ENCODE results near the gene ST3GAL3. TPM values are rescaled to one million over a fixed set of nuclear protein-coding genes. Genes with fewer than 3 reads are reported as not detected.

Gene ST3GAL3
- total and polyA plus RNA-seq, 12 donors = 14.5 to 39.3 (median 31.7) TPM

DNA sequence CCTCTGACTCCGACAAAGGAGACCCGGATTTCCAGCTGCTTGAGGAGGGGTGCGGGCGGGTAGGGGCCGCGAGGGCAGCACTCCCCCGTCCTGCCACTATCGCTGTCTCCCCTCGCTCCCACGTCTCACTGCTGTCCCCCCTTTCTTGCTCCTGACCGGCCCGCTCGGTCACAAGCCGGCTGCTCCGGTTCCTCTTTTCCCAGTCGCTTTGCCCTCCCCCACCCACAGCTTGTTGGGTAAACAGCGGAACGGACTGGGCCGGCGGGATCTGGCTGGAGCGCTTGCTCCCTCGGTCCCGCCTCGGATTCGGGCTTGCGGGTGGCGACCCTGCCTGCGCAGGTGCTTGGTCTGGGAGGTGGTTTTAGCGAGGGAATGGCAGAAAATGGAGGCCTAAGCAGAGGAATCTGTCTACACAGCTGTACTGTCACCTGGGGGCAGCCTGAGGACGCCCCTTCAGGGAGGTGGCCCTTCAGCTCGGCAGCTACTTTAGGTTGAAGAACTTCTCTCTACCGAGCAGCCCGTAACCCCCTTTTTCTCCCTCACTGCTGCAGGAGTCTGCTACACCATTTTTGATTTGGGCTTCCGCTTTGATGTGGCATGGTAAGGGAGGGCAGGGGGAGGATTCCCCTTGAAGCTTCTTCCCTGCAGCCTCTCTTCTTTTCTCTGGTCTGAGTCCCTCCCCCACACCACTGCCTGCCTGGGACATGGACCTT is 268.1 kb downstream of the ST3GAL3 start:
- WGBS, 2 donors = 2% methylated on average over 28 to 34 of the region's 34 CpGs
- Histone ChIP-seq H3K9me3 (no peaks in the 10 kb centered on the region), H3K4me3 (peak overlapping the region; percentile 72 to 99 (median 88)), H3K4me1 (peaks cover 10 to 63% (median 58%) of the 10 kb centered on the region in 9 donors), H3K27ac (peak overlapping the region; percentile 82 to 98 (median 92)), H3K27me3 (no peaks in the 10 kb centered on the region), H3K36me3 (peaks cover 0 to 51% (median 25%) of the 10 kb centered on the region in 9 donors)
- TF ChIP-seq, protein P1, sequence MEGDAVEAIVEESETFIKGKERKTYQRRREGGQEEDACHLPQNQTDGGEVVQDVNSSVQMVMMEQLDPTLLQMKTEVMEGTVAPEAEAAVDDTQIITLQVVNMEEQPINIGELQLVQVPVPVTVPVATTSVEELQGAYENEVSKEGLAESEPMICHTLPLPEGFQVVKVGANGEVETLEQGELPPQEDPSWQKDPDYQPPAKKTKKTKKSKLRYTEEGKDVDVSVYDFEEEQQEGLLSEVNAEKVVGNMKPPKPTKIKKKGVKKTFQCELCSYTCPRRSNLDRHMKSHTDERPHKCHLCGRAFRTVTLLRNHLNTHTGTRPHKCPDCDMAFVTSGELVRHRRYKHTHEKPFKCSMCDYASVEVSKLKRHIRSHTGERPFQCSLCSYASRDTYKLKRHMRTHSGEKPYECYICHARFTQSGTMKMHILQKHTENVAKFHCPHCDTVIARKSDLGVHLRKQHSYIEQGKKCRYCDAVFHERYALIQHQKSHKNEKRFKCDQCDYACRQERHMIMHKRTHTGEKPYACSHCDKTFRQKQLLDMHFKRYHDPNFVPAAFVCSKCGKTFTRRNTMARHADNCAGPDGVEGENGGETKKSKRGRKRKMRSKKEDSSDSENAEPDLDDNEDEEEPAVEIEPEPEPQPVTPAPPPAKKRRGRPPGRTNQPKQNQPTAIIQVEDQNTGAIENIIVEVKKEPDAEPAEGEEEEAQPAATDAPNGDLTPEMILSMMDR (IDR thresholded peaks at IDR 0.05) = no peak
- intact Hi-C loops (cut with DNase I) = loop anchor here in 1 of 10 donors (2.0 kb wide), 1 partner anchor 29 kb away; the partner anchor contains the start of gene IPO13
- DNase-seq (peak; percentile 55 to 65), ATAC-seq (peak; percentile 1 to 38 (median 11))

- no peaks in the 10 kb centered on the region for H3K27me3 ChIP-seq
- peak overlapping the region in 2 of 10 donors; percentile 93 to 98 for H3K27ac ChIP-seq
- no peak for DNase-seq
- H3K4me1 ChIP-seq = peaks cover 7 to 60% (median 52%) of the 10 kb centered on the region in 9 donors
- peaks cover 0 to 52% (median 25%) of the 10 kb centered on the region in 9 donors for H3K36me3 ChIP-seq
- intact Hi-C loops (cut with DNase I) = no loop called here
- WGBS, 2 donors = 86 to 90% methylated on average over 4 of the region's 4 CpGs
- no peak for ATAC-seq
- no peaks in the 10 kb centered on the region for H3K9me3 ChIP-seq
- TF ChIP-seq, protein P1 (IDR thresholded peaks at IDR 0.05) = no peak
- H3K4me3 ChIP-seq = peak overlapping the region in 9 of 10 donors; percentile 72 to 99 (median 87)
Measured at GRCh38 chr1:43976045-43976444, 268.7 kb downstream of the ST3GAL3 start.

GRCh38 chr1:43976890-43977289 is 269.6 kb downstream of the ST3GAL3 start:
- DNase-seq (no peak), ATAC-seq (no peak)
- Histone ChIP-seq H3K36me3 (peaks cover 0 to 47% (median 25%) of the 10 kb centered on the region in 9 donors), H3K4me1 (peaks cover 7 to 59% (median 51%) of the 10 kb centered on the region in 9 donors), H3K27ac (no peak overlapping the region), H3K9me3 (no peaks in the 10 kb centered on the region), H3K4me3 (no peak overlapping the region), H3K27me3 (no peaks in the 10 kb centered on the region)
- WGBS, 2 donors = 93 to 94% methylated on average over 8 of the region's 8 CpGs
- intact Hi-C loops (cut with DNase I) = no loop called here
- TF ChIP-seq, protein P1 (IDR thresholded peaks at IDR 0.05) = no peak

DNA sequence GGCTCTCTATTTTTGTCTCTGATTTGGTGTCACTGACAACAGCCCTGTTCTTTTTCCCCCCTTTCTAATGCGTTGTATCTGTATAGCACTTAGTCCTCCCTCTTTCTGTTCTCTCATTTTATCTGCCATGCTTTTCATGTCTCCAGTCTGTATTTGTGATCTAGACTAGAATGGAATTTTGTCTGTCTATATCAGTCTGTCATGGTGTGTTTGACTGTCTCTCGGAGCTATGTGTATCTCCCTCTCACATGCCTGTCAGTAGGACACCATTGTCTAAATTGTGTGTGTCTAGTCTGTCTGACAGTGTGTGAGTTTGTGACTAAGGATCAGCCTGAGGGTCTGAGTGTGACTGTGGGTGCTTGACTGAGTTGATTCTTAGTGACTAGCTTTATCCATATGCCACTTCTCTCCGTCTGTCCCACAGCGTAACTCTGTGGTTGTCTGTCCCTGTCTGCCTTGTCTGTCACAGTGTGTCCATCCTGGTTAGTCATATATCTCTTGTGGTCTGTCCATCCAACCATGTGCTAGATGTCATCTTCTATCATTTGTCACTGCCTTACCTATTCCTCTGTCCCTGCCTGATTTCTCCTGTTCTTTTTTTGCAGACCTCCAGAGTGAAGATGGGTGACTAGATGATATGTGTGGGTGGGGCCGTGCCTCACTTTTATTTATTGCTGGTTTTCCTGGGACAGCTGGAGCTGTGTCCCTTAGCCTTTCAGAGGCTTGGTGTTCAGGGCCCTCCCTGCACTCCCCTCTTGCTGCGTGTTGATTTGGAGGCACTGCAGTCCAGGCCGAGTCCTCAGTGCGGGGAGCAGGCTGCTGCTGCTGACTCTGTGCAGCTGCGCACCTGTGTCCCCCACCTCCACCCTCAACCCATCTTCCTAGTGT is 270.3 kb downstream of the ST3GAL3 start:
- 82 to 88% methylated on average over 9 of the region's 9 CpGs for WGBS, 2 donors
- H3K9me3 ChIP-seq = no peaks in the 10 kb centered on the region
- no peak overlapping the region for H3K4me3 ChIP-seq
- no peak for ATAC-seq
- intact Hi-C loops (cut with DNase I) = no loop called here
- TF ChIP-seq, protein P1 (IDR thresholded peaks at IDR 0.05) = no peak
- H3K27ac ChIP-seq = peak overlapping the region in 1 of 10 donors; percentile 26
- peaks cover 0 to 39% (median 19%) of the 10 kb centered on the region in 9 donors for H3K36me3 ChIP-seq
- no peaks in the 10 kb centered on the region for H3K27me3 ChIP-seq
- H3K4me1 ChIP-seq = peaks cover 7 to 59% (median 51%) of the 10 kb centered on the region in 9 donors
- no peak for DNase-seq
